SK-N-SH treated with all-trans-retinoic acid at 6 μM for 48 hours (cell line): ENCODE results near the gene MTUS2.

Experiments
- ATAC-seq: fragments of 200-7000 bp; cut with Tn5 transposase; 3 replicates; pipeline ENCODE4 v1.9.1; 2020; ENCODE audit warnings: mild to moderate bottlenecking, moderate library complexity
- ARNTL ChIP-seq: fragments of 450-650 bp; formaldehyde crosslinking; IDR thresholded peaks from 2 replicates; pipeline ENCODE4 v1.5.0; 2020; ENCODE audit warnings: low read depth, mild to moderate bottlenecking, moderate library complexity, borderline replicate concordance
- BACH2 ChIP-seq: fragments of 250-450 bp; sonication (Bioruptor Pico); IDR thresholded peaks from 2 replicates; pipeline ENCODE4 v1.9.0; 2021; ENCODE audit warnings: mild to moderate bottlenecking, borderline replicate concordance
- CSDC2 ChIP-seq: fragments of 250-450 bp; sonication (Bioruptor Pico); IDR thresholded peaks from 2 replicates; pipeline ENCODE4 v1.5.0; 2020; ENCODE audit warnings: mild to moderate bottlenecking, moderate library complexity
- ESRRG ChIP-seq: fragments of 250-450 bp; sonication (Bioruptor Pico); IDR thresholded peaks from 2 replicates; pipeline ENCODE4 v1.6.1; 2021; ENCODE audit warnings: mild to moderate bottlenecking
- GLIS3 ChIP-seq: fragments of 250-450 bp; sonication (Bioruptor Pico); IDR thresholded peaks from 2 replicates; pipeline ENCODE4 v1.5.0; 2020; ENCODE audit warnings: mild to moderate bottlenecking, moderate library complexity
- ISL1 ChIP-seq: fragments of 250-450 bp; sonication (Bioruptor Pico); IDR thresholded peaks from 2 replicates; pipeline ENCODE4 v2.1.2; 2022; ENCODE audit warnings: mild to moderate bottlenecking, moderate library complexity
- OSR1 ChIP-seq: fragments of 250-450 bp; sonication (Bioruptor Pico); IDR thresholded peaks from 2 replicates; pipeline ENCODE4 v1.8.0; 2022; ENCODE audit warnings: moderate library complexity, mild to moderate bottlenecking, inconsistent platforms
- PPARA ChIP-seq: fragments of 250-450 bp; sonication (Bioruptor Pico); IDR thresholded peaks from 2 replicates; pipeline ENCODE4 v1.5.0; 2020; ENCODE audit warnings: mild to moderate bottlenecking, borderline replicate concordance
- RARB ChIP-seq: fragments of 250-450 bp; sonication (Bioruptor Pico); IDR thresholded peaks from 2 replicates; pipeline ENCODE4 v1.8.0; 2021; ENCODE audit warnings: mild to moderate bottlenecking, moderate library complexity
- SNAI2 ChIP-seq: fragments of 250-450 bp; sonication (Bioruptor Pico); IDR thresholded peaks from 2 replicates; pipeline ENCODE4 v1.5.0; 2020; ENCODE audit warnings: mild to moderate bottlenecking, moderate library complexity
- TCF4 ChIP-seq: fragments of 250-450 bp; sonication (Bioruptor Pico); IDR thresholded peaks from 2 replicates; pipeline ENCODE4 v1.8.0; 2021; ENCODE audit warnings: mild to moderate bottlenecking, moderate library complexity, borderline replicate concordance
- TOX ChIP-seq: fragments of 250-450 bp; sonication (Bioruptor Pico); IDR thresholded peaks from 2 replicates; pipeline ENCODE4 v1.8.0; 2021; ENCODE audit warnings: mild to moderate bottlenecking, moderate library complexity, borderline replicate concordance
- ZC3H10 ChIP-seq: fragments of 250-450 bp; sonication (Bioruptor Pico); IDR thresholded peaks from 2 replicates; pipeline ENCODE4 v1.5.1; 2021; ENCODE audit warnings: mild to moderate bottlenecking, moderate library complexity
- ZFP3 ChIP-seq: fragments of 250-450 bp; sonication (Bioruptor Pico); IDR thresholded peaks from 2 replicates; pipeline ENCODE4 v1.5.0; 2020; ENCODE audit warnings: mild to moderate bottlenecking, moderate library complexity
- ZFP30 ChIP-seq: fragments of 450-650 bp; formaldehyde crosslinking; IDR thresholded peaks from 2 replicates; pipeline ENCODE4 v1.5.0; 2022; ENCODE audit warnings: mild to moderate bottlenecking, moderate library complexity
- ZNF565 ChIP-seq: fragments of 450-650 bp; formaldehyde crosslinking; conservative IDR thresholded peaks from 2 replicates; pipeline ENCODE4 v1.5.0; 2020; ENCODE audit warnings: low read depth, mild to moderate bottlenecking, moderate library complexity
- ZNF70 ChIP-seq: fragments of 450-650 bp; formaldehyde crosslinking; IDR thresholded peaks from 2 replicates; pipeline ENCODE4 v1.5.0; 2020; ENCODE audit warnings: mild to moderate bottlenecking, moderate library complexity
- ZNF8 ChIP-seq: fragments of 450-650 bp; formaldehyde crosslinking; IDR thresholded peaks from 2 replicates; pipeline ENCODE4 v1.5.0; 2020; ENCODE audit warnings: mild to moderate bottlenecking, moderate library complexity
- TF ChIP-seq, protein P1 (sequence below): fragments of 250-450 bp; sonication (Bioruptor Pico); IDR thresholded peaks from 2 replicates; pipeline ENCODE4 v1.8.0; 2020; ENCODE audit warnings: mild to moderate bottlenecking, moderate library complexity, borderline replicate concordance
- TF ChIP-seq, protein P2 (sequence below): fragments of 250-450 bp; sonication (Bioruptor Pico); IDR thresholded peaks from 2 replicates; pipeline ENCODE4 v1.8.0; 2021; ENCODE audit warnings: low read depth, mild to moderate bottlenecking, moderate library complexity, borderline replicate concordance
- TF ChIP-seq, protein P3 (sequence below): fragments of 250-450 bp; sonication (Bioruptor Pico); IDR thresholded peaks from 2 replicates; pipeline ENCODE4 v1.5.1; 2020; ENCODE audit warnings: low read depth, mild to moderate bottlenecking, moderate library complexity
- TF ChIP-seq, protein P4 (sequence below): fragments of 250-450 bp; sonication (Bioruptor Pico); IDR thresholded peaks from 2 replicates; pipeline ENCODE4 v1.5.0; 2020; ENCODE audit warnings: mild to moderate bottlenecking, moderate library complexity

The MTUS2 gene

DNA sequence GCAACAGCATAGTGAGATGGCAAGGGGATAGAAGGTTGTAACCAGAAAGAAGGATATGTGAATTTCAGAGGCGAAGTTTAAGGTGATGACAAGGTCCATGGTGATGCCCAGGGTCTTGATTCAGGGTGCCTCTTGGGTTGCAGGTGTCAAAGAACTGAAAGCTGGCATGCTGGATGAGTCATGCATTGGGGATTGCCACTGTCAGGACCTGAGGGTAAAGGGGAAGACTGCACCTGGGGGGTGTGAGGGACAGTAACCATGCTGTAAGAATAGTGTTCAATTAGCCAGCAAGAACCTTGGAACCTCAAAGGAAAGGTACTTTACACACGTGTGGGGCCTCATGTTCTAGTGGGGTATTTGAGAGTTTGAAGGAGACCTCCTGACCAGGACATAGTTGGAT lies 495.7 kb downstream of the MTUS2 start:
- TF ChIP-seq, protein P1, sequence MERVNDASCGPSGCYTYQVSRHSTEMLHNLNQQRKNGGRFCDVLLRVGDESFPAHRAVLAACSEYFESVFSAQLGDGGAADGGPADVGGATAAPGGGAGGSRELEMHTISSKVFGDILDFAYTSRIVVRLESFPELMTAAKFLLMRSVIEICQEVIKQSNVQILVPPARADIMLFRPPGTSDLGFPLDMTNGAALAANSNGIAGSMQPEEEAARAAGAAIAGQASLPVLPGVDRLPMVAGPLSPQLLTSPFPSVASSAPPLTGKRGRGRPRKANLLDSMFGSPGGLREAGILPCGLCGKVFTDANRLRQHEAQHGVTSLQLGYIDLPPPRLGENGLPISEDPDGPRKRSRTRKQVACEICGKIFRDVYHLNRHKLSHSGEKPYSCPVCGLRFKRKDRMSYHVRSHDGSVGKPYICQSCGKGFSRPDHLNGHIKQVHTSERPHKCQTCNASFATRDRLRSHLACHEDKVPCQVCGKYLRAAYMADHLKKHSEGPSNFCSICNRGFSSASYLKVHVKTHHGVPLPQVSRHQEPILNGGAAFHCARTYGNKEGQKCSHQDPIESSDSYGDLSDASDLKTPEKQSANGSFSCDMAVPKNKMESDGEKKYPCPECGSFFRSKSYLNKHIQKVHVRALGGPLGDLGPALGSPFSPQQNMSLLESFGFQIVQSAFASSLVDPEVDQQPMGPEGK (CRISPR knock-in tag): no peak
- TF ChIP-seq ESRRG (CRISPR knock-in tag) (no peak), ZNF565 (CRISPR knock-in tag) (no peak), ZFP30 (CRISPR knock-in tag) (no peak), TOX (CRISPR knock-in tag) (no peak), ZC3H10 (CRISPR knock-in tag) (no peak), TCF4 (CRISPR knock-in tag) (no peak), ZNF8 (CRISPR knock-in tag) (no peak), SNAI2 (no peak), ZNF70 (CRISPR knock-in tag) (no peak)
- ATAC-seq: no peak

DNA sequence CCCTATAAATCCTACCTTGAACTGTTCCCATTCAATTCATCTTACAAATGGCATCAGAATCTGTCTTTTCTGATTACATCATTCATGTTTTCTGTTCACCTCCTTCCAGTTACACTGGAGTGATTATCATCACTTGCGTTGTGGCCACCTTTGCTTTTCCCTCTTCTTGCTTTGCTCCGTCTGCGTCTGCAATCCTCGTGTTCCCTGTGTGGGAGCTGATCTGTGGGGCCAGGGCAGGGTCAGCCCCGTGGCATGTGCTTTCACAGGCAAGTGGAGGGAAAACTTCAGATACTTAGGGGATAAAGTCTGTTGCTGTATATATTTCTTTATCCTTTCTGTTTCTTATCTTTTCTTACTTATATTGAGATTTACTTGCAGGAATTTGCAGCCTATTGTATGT lies 497.7 kb downstream of the MTUS2 start:
- ATAC-seq: no peak
- TF ChIP-seq ZNF565 (CRISPR knock-in tag): no peak
- TF ChIP-seq PPARA (CRISPR knock-in tag): no peak
- TF ChIP-seq RARB (CRISPR knock-in tag): no peak
- no peak for TF ChIP-seq ZC3H10 (CRISPR knock-in tag)
- TF ChIP-seq, protein P1 (CRISPR knock-in tag): no peak
- TF ChIP-seq GLIS3: no peak
- TF ChIP-seq TCF4 (CRISPR knock-in tag): no peak
- no peak for TF ChIP-seq ZFP30 (CRISPR knock-in tag)
- TF ChIP-seq ZNF8 (CRISPR knock-in tag): no peak
- TF ChIP-seq, protein P2, sequence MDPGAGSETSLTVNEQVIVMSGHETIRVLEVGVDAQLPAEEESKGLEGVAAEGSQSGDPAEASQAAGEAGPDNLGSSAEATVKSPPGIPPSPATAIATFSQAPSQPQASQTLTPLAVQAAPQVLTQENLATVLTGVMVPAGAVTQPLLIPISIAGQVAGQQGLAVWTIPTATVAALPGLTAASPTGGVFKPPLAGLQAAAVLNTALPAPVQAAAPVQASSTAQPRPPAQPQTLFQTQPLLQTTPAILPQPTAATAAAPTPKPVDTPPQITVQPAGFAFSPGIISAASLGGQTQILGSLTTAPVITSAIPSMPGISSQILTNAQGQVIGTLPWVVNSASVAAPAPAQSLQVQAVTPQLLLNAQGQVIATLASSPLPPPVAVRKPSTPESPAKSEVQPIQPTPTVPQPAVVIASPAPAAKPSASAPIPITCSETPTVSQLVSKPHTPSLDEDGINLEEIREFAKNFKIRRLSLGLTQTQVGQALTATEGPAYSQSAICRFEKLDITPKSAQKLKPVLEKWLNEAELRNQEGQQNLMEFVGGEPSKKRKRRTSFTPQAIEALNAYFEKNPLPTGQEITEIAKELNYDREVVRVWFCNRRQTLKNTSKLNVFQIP (CRISPR knock-in tag): no peak
- TF ChIP-seq ZNF70 (CRISPR knock-in tag): no peak
- TF ChIP-seq, protein P3, sequence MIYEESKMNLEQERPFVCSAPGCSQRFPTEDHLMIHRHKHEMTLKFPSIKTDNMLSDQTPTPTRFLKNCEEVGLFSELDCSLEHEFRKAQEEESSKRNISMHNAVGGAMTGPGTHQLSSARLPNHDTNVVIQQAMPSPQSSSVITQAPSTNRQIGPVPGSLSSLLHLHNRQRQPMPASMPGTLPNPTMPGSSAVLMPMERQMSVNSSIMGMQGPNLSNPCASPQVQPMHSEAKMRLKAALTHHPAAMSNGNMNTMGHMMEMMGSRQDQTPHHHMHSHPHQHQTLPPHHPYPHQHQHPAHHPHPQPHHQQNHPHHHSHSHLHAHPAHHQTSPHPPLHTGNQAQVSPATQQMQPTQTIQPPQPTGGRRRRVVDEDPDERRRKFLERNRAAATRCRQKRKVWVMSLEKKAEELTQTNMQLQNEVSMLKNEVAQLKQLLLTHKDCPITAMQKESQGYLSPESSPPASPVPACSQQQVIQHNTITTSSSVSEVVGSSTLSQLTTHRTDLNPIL (CRISPR knock-in tag): no peak
- no peak for TF ChIP-seq ESRRG (CRISPR knock-in tag)
- TF ChIP-seq CSDC2 (CRISPR knock-in tag): no peak
- TF ChIP-seq ZFP3 (CRISPR knock-in tag): no peak
- TF ChIP-seq, protein P4, sequence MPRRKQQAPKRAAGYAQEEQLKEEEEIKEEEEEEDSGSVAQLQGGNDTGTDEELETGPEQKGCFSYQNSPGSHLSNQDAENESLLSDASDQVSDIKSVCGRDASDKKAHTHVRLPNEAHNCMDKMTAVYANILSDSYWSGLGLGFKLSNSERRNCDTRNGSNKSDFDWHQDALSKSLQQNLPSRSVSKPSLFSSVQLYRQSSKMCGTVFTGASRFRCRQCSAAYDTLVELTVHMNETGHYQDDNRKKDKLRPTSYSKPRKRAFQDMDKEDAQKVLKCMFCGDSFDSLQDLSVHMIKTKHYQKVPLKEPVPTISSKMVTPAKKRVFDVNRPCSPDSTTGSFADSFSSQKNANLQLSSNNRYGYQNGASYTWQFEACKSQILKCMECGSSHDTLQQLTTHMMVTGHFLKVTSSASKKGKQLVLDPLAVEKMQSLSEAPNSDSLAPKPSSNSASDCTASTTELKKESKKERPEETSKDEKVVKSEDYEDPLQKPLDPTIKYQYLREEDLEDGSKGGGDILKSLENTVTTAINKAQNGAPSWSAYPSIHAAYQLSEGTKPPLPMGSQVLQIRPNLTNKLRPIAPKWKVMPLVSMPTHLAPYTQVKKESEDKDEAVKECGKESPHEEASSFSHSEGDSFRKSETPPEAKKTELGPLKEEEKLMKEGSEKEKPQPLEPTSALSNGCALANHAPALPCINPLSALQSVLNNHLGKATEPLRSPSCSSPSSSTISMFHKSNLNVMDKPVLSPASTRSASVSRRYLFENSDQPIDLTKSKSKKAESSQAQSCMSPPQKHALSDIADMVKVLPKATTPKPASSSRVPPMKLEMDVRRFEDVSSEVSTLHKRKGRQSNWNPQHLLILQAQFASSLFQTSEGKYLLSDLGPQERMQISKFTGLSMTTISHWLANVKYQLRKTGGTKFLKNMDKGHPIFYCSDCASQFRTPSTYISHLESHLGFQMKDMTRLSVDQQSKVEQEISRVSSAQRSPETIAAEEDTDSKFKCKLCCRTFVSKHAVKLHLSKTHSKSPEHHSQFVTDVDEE (CRISPR knock-in tag): no peak
- no peak for TF ChIP-seq TOX (CRISPR knock-in tag)

DNA sequence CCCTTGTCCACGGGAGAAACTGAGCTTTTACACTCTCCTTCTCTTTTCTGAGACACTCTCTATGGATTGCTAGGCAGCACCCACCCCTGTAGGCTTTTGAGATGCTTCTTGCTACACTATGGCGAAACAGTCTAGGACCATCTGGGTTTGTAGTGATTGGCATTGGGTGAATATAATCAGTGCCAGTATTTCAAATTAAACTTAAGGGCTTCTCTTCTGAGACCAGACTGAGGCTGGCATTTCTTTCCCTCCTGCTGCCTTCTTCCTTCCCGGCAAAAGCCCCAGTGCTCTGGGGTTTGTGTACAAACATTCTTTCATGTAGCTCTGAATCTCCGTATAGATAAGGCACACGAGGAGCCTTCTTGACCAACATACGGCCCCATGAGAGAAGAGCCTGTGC lies 498.6 kb downstream of the MTUS2 start:
- ATAC-seq: no peak
- TF ChIP-seq ISL1 (CRISPR knock-in tag) (no peak), ZNF70 (CRISPR knock-in tag) (no peak), GLIS3 (no peak), OSR1 (CRISPR knock-in tag) (no peak), TCF4 (CRISPR knock-in tag) (no peak), SNAI2 (no peak), ARNTL (CRISPR knock-in tag) (no peak), RARB (CRISPR knock-in tag) (no peak), ZC3H10 (CRISPR knock-in tag) (no peak), BACH2 (no peak)
- TF ChIP-seq, protein P4 (CRISPR knock-in tag): no peak
- TF ChIP-seq, protein P2 (CRISPR knock-in tag): no peak
